Smooth muscle cell (in vitro differentiated cells): ENCODE results near the gene TMOD1. TPM values are rescaled to one million over a fixed set of nuclear protein-coding genes. Genes with fewer than 3 reads are reported as not detected.

Experiments used
- DNase-seq: peaks from one replicate; lab custom pipeline; 2025; ENCODE audit not compliant: unreplicated experiment; lab: John Stamatoyannopoulos, UW
- H2AFZ ChIP-seq: fragments of 200-600 bp; sonication (generic); 2 replicates; pipeline ENCODE4 v1.6.0; 2016; ENCODE audit warnings: antibody characterized with exemption, low read depth, mild to moderate bottlenecking
- H3F3A ChIP-seq: fragments of 200-600 bp; sonication (generic); 2 replicates; pipeline ENCODE4 v1.6.0; 2017; ENCODE audit warnings: antibody characterized with exemption, low read depth
- H3K27ac ChIP-seq: fragments of 200-600 bp; sonication (generic); 2 replicates; pipeline ENCODE4 v1.5.1; 2016; ENCODE audit warnings: low read depth, mild to moderate bottlenecking
- H3K27me3 ChIP-seq: fragments of 200-600 bp; sonication (generic); 2 replicates; pipeline ENCODE4 v1.6.1; 2016; ENCODE audit warnings: low read depth, mild to moderate bottlenecking
- H3K36me3 ChIP-seq: fragments of 200-600 bp; sonication (generic); 2 replicates; pipeline ENCODE4 v1.5.1; 2016; ENCODE audit warnings: low read depth
- H3K4me1 ChIP-seq: fragments of 200-600 bp; sonication (generic); 2 replicates; pipeline ENCODE4 v1.5.1; 2016; ENCODE audit warnings: low read depth
- H3K4me2 ChIP-seq: fragments of 200-600 bp; sonication (generic); 2 replicates; pipeline ENCODE4 v1.6.0; 2016; ENCODE audit warnings: mild to moderate bottlenecking
- H3K4me3 ChIP-seq: fragments of 200-600 bp; sonication (generic); 2 replicates; pipeline ENCODE4 v1.5.1; 2016; ENCODE audit warnings: mild to moderate bottlenecking
- H3K79me2 ChIP-seq: fragments of 200-600 bp; sonication (generic); 2 replicates; pipeline ENCODE4 v1.6.0; 2016; ENCODE audit warnings: low read depth, mild to moderate bottlenecking
- H3K9ac ChIP-seq: fragments of 200-600 bp; sonication (generic); 2 replicates; pipeline ENCODE4 v1.6.0; 2016; ENCODE audit warnings: low read depth
- H3K9me3 ChIP-seq: fragments of 200-600 bp; sonication (generic); replicated peaks from 2 replicates; pipeline ENCODE4 v1.5.1; 2016; ENCODE audit warnings: low read depth
- H4K20me1 ChIP-seq: fragments of 200-600 bp; sonication (generic); 2 replicates; pipeline ENCODE4 v1.6.0; 2016; ENCODE audit warnings: low read depth
- CTCF ChIP-seq: fragments of 200-600 bp; sonication (generic); IDR thresholded peaks from 2 replicates; pipeline ENCODE4 v1.5.1; 2017; ENCODE audit warnings: borderline replicate concordance, mild to moderate bottlenecking, antibody characterized with exemption; ENCODE audit not compliant: insufficient read depth, poor library complexity, severe bottlenecking
- WGBS: methylation state at CpG from one replicate; pipeline ENCODE4 v1.1.7; 2016; ENCODE audit warnings: low lambda C conversion rate; 5-methylcytosine and 5-hydroxymethylcytosine counted together
- polyA plus RNA-seq: library from polyadenylated mRNA; unstranded; fragments of >200 nt; fragmentation: Nextera tagmentation; extraction: Ambion mirVana; gene quantifications from 2 replicates; pipeline ENCODE4 v1.2.1, GENCODE V29; 2016
- total RNA-seq: library from RNA; depleted of rRNA; stranded (reverse); fragments of >200 nt; gene quantifications from 2 replicates; pipeline ENCODE4 v1.2.3, GENCODE V29; 2014

Gene TMOD1
- total and polyA plus RNA-seq, 2 experiments from 2014 or later: 0.18 to 0.19 TPM

- Histone ChIP-seq H2AFZ (no peak overlapping the region), H3K36me3 (no peaks in the 10 kb centered on the region), H3K9ac (no peak overlapping the region), H3K4me1 (peaks cover 11% of the 10 kb centered on the region), H3F3A (no peaks in the 10 kb centered on the region), H3K4me2 (no peak overlapping the region), H3K27me3 (peaks cover 63% of the 10 kb centered on the region), H3K79me2 (no peaks in the 10 kb centered on the region), H3K4me3 (no peak overlapping the region), H3K9me3 (no peaks in the 10 kb centered on the region), H4K20me1 (no peaks in the 10 kb centered on the region), H3K27ac (no peak overlapping the region)
- TF ChIP-seq CTCF: no peak
- 61% methylated on average over 5 of the region's 5 CpGs for WGBS
- DNase-seq: no peak
These were observed 1.2 kb upstream of the TMOD1 start for GRCh38 chr9:97500263-97500662.

DNA sequence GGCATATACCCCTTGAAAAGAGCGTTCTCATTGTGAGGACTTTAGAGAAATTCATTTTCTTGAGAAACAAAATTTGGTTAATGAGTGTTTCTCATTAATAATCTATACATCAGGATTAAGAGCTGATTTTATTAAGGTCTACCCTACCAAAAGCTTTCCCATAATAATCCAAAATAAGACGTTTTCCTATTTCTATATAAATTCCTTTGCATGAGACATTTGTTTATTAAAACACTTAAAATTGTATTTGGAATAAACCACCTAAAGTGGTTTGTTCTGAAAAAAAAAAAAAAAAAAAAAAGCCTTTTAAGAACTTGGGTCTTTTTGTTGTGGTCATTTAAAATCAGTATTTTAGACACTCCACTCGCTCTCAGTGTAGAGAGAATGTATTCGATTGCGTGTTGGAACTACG, 695 bp upstream of the TMOD1 start:
- H3K27me3 ChIP-seq: peaks cover 68% of the 10 kb centered on the region
- no peak for DNase-seq
- no peaks in the 10 kb centered on the region for H3K36me3 ChIP-seq
- no peak overlapping the region for H3K27ac ChIP-seq
- no peaks in the 10 kb centered on the region for H3F3A ChIP-seq
- H3K79me2 ChIP-seq: no peaks in the 10 kb centered on the region
- H3K4me2 ChIP-seq: peak overlapping the region; percentile 94
- H2AFZ ChIP-seq: peak overlapping the region; percentile 76
- peaks cover 11% of the 10 kb centered on the region for H3K4me1 ChIP-seq
- no peak for TF ChIP-seq CTCF
- no peak overlapping the region for H3K9ac ChIP-seq
- no peaks in the 10 kb centered on the region for H3K9me3 ChIP-seq
- H3K4me3 ChIP-seq: peak overlapping the region; percentile 51
- 16% methylated on average over 6 of the region's 6 CpGs for WGBS
- no peaks in the 10 kb centered on the region for H4K20me1 ChIP-seq

DNA sequence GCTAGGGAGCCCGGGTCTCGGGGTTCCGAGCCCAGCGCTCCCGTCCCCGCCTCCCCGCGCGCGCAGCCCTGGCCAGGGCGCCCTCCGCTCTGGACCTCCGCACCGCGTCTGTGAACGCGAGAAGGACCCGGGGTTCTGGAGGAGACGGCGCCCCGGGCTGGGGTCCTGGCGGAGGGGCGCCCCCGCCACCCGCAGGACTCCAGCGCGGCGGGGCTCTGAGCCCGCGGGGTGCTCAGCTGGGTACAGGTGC, 431 bp downstream of the TMOD1 start:
- no peak overlapping the region for H3K9ac ChIP-seq

More for the DNA sequence above, 431 bp downstream of the TMOD1 start:
- peaks cover 11% of the 10 kb centered on the region for H3K4me1 ChIP-seq
- H3K9me3 ChIP-seq: no peaks in the 10 kb centered on the region
- peak overlapping the region; percentile 94 for H3K4me2 ChIP-seq
- no peaks in the 10 kb centered on the region for H4K20me1 ChIP-seq
- DNase-seq: no peak
- TF ChIP-seq CTCF: no peak
- peak overlapping the region; percentile 59 for H3K4me3 ChIP-seq
- 0% methylated on average over 10 of the region's 30 CpGs for WGBS
- H3K79me2 ChIP-seq: no peaks in the 10 kb centered on the region
- no peaks in the 10 kb centered on the region for H3K36me3 ChIP-seq
- H2AFZ ChIP-seq: no peak overlapping the region
- peaks cover 79% of the 10 kb centered on the region for H3K27me3 ChIP-seq
- no peak overlapping the region for H3K27ac ChIP-seq
- no peaks in the 10 kb centered on the region for H3F3A ChIP-seq
